Measurements from ENCODE around the gene KDM6A. TPM values are rescaled to one million over a fixed set of nuclear protein-coding genes. Genes with fewer than 3 reads are reported as not detected.

Gene KDM6A
- total RNA-seq, 1 experiment from 2014 or later = 21.0 TPM

DNA sequence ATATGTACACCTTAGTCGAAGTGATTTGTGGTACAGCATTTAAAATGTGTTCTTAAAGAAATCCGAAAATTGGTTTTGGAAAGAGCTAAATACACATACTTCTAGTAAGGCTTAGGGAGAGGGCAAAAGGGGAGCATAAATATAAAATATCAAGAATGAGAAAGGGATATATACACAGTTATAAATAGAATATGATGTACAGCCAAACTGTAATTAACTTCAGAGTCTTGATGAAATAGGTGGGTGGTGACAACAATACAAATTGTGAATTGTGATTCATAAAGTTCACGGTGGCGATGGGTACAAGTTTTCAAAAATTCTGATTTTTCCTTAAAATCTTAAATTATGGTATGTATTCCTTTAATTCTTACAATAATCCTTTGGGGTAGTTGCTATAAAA lies 62.2 kb downstream of the KDM6A start:
- H3K27ac ChIP-seq (ENCODE audit: low read depth, low read length) = no peak overlapping the region
- TF ChIP-seq RAD21 (IDR thresholded peaks at IDR 0.05; ENCODE audit: low read depth) (no peak), CEBPB (IDR thresholded peaks at IDR 0.05; ENCODE audit: low read depth) (no peak), ELF1 (IDR thresholded peaks at IDR 0.05; ENCODE audit: borderline replicate concordance, low read depth) (no peak), SP1 (IDR thresholded peaks at IDR 0.05; ENCODE audit: low read depth) (no peak), ZNF274 (IDR thresholded peaks at IDR 0.05; ENCODE audit: low read depth, low read length) (no peak), REST (IDR thresholded peaks at IDR 0.05; ENCODE audit: low read depth) (no peak), SIN3A (IDR thresholded peaks at IDR 0.05; ENCODE audit: low read depth) (no peak)
- TF ChIP-seq, protein P1, sequence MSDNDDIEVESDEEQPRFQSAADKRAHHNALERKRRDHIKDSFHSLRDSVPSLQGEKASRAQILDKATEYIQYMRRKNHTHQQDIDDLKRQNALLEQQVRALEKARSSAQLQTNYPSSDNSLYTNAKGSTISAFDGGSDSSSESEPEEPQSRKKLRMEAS (IDR thresholded peaks at IDR 0.05) = no peak
- ChIA-PET RAD21 (ENCODE audit: low non-redundant PET in 1 of 2, low total read pairs in 2 of 2, uncharacterized antibody in 2 of 2, unreplicated experiment in 2 of 2) (no interaction called here), POLR2A (no interaction called here), CTCF (no interaction called here)
- DNase-seq (ENCODE audit: low read depth, low spot score) = no peak
- H3K9me2 ChIP-seq (ENCODE audit: insufficient read depth) = no peaks in the 10 kb centered on the region
- H3K9me3 ChIP-seq (ENCODE audit: control insufficient read depth in 1 of 2, insufficient read depth in 1 of 2, low read depth in 1 of 2, low read length in 2 of 2) = no peaks in the 10 kb centered on the region
- no peaks in the 10 kb centered on the region for H4K20me1 ChIP-seq (ENCODE audit: insufficient read depth)
- no peaks in the 10 kb centered on the region for H3K27me3 ChIP-seq (ENCODE audit: insufficient read depth, low read length)
- peaks cover 95% of the 10 kb centered on the region for H3K79me2 ChIP-seq (ENCODE audit: insufficient read depth, low read length)
- no peaks in the 10 kb centered on the region for H3K36me3 ChIP-seq (ENCODE audit: control insufficient read depth in 1 of 2, insufficient read depth in 2 of 2, low read length in 2 of 2)
- no peak for ATAC-seq
- intact Hi-C loops (cut with micrococcal nuclease) = no loop called here
- BruUV-seq (replicated peaks) = no TSS peak
- H3K4me1 ChIP-seq (ENCODE audit: control insufficient read depth in 1 of 2, insufficient read depth in 2 of 2, low read length in 2 of 2) = peaks cover 0 to 6% of the 10 kb centered on the region in 2 experiments; a peak in 1 of 4 replicates
- no peak overlapping the region for H3K9ac ChIP-seq (ENCODE audit: low read length)
- H2AFZ ChIP-seq (ENCODE audit: low read depth, low read length, poor library complexity, severe bottlenecking) = no peak overlapping the region
- H3K4me3 ChIP-seq (replicated peaks in 1 of 2; ENCODE audit: low read depth in 1 of 2, low read length in 2 of 2) = no peak overlapping the region
- H3K4me2 ChIP-seq (ENCODE audit: low read length) = no peak overlapping the region

Data from HCT116 (cell line).